IPS-18a (cell line): ENCODE results near the gene RNF152.
"Not testable (repeated sequence)": the region's sequence is repeated elsewhere in the genome, so short reads cannot be mapped to it uniquely, and the experiment has no call there.

Experiments
- H3K27ac ChIP-seq: one replicate; pipeline ENCODE4 v1.5.1; 2013; ENCODE audit warnings: low read length
- H3K27me3 ChIP-seq: one replicate; pipeline ENCODE4 v1.6.1; 2013; ENCODE audit warnings: mild to moderate bottlenecking, low read length; ENCODE audit not compliant: control insufficient read depth, insufficient read depth
- H3K36me3 ChIP-seq: one replicate; pipeline ENCODE4 v1.6.1; 2013; ENCODE audit warnings: low read depth, low read length; ENCODE audit not compliant: control insufficient read depth
- H3K4me1 ChIP-seq: one replicate; pipeline ENCODE4 v1.6.1; 2013; ENCODE audit warnings: low read depth, low read length; ENCODE audit not compliant: control insufficient read depth
- H3K4me3 ChIP-seq: one replicate; pipeline ENCODE4 v1.5.1; 2013; ENCODE audit warnings: low read length
- H3K9ac ChIP-seq: one replicate; pipeline ENCODE4 v1.6.1; 2013; ENCODE audit warnings: mild to moderate bottlenecking, low read length, moderate library complexity
- H3K9me3 ChIP-seq: one replicate; pipeline ENCODE4 v1.6.1; 2013; ENCODE audit warnings: low read depth, low read length; ENCODE audit not compliant: control insufficient read depth

Gene RNF152

DNA sequence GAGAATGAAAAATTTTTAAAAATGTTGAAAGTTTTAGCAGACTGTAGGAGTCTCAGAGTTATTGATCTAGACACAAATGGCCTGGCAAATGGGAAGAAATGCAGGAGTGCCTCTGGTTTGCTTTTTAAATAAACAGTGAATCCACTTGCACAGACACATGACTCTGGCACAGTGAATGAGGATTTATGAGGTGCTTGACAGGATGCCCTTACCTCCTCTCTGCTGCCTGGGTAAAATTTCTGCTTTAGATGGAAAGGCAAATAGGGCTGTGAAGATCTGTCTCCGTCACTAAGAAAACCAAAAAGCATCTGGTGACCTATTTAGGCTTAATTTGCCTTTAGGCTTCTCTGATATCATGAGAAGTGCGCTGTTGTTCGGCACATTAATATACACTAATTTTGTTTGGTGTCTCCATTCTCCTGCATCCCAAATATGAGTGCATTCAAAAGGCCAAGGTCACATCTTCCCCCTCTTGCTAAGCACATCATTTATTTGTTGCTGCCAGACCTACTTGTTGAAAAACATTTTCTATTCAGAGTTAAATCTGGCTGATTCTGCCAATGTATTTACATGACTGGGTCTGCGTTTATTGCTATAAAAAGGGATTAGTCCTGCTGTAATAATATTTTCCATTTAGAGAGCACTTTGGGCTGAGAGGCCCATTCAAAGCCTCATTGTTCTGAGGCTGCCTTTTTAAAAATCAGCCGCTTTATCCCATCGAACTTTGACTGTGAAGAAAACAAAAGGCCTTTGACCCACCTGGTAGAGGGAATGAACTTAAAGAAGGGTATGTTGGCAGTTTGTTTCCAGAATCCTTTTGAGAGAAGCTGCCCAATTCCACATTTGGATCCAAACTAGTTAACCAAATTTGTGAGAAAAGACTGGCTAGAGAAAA lies 94.9 kb downstream of the RNF152 start:
- Histone ChIP-seq H3K9me3 (no peaks in the 10 kb centered on the region), H3K27me3 (no peaks in the 10 kb centered on the region)

DNA sequence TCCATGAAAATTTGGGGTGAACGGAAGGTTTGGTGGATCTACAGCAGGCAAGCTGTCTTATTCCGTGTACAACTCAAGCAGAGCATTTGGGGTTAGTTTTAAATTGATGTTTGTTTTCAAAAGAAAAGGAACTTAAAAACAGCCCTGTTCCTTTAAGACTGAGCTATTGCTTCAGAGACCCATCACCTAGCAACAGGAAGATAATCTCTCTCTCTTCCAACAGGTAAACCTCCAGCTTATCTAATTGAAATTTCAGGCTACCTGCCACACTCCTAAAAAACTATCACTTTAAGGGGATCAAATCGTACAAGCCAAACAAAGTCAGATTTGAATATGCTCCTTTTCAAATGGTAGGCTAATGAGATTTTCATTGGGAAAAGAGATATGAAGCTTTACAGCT lies 101.8 kb downstream of the RNF152 start:
- H3K4me3 ChIP-seq, result no peak overlapping the region
- H3K9ac ChIP-seq, result no peak overlapping the region
- H3K9me3 ChIP-seq, result peaks cover 5% of the 10 kb centered on the region
- H3K27me3 ChIP-seq, result no peaks in the 10 kb centered on the region
- H3K27ac ChIP-seq, result no peak overlapping the region
- H3K4me1 ChIP-seq, result no peaks in the 10 kb centered on the region
- H3K36me3 ChIP-seq, result no peaks in the 10 kb centered on the region

More for the DNA sequence above, 94.9 kb downstream of the RNF152 start:
- no peak overlapping the region for H3K4me3 ChIP-seq
- H3K36me3 ChIP-seq, result no peaks in the 10 kb centered on the region
- H3K4me1 ChIP-seq, result peaks cover 3% of the 10 kb centered on the region
- H3K9ac ChIP-seq, result no peak overlapping the region
- no peak overlapping the region for H3K27ac ChIP-seq

DNA sequence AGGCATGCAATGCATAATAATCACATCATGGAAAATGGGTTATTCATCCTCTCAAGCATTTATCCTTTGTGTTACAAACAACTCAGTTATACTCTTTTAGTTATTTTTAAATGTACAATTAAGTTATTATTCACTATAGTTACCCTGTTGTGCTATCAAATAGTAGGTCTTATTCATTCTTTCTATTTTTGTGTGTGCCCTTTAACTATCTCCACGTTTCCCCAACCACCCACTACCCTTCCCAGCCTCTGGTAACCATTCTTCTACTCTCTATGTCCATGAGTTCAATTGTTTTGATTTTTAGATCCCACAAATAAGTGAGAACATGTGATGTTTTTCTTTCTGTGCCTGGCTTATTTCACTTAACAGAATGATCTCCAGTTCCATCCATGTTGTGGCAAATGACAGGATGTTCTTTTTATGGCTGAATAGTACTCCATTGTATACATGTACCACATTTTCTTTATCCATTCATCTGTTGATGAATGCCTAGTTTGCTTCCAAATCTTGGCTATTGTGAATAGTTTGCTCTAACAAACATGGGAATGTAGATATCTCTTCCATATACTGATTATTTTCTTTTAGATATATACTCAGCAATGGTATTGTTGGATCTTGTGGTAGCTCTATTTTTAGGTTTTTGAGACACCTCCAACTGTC lies 105.7 kb downstream of the RNF152 start:
- not testable (repeated sequence) for H3K9me3 ChIP-seq, H3K9ac ChIP-seq

DNA sequence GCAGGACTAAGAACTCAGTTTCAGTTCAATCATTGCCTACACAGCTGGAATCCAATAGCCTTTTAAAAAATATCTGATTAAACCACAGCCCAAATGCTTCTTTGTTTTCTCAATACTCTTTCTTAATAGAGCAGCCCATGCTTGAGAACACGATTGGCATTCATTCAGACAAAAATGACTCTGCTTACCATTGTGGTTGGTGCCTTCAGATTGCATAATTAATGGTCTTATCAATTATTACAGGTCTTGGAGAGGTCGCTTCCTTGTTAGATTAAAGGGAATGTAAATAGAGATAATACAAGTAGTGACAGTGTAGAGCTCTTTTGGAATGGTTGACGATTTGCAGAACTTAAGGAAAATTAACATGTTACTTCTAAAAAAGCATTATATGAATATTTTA lies 107.2 kb downstream of the RNF152 start:
- no peak overlapping the region for H3K4me3 ChIP-seq
- H3K9me3 ChIP-seq, result peaks cover 5% of the 10 kb centered on the region
- no peak overlapping the region for H3K9ac ChIP-seq
- H3K36me3 ChIP-seq, result no peaks in the 10 kb centered on the region
- no peak overlapping the region for H3K27ac ChIP-seq
- no peaks in the 10 kb centered on the region for H3K27me3 ChIP-seq
- H3K4me1 ChIP-seq, result no peaks in the 10 kb centered on the region

More for the DNA sequence above, 105.7 kb downstream of the RNF152 start:
- not testable (repeated sequence) for H3K4me1 ChIP-seq, H3K4me3 ChIP-seq, H3K36me3 ChIP-seq, H3K27me3 ChIP-seq, H3K27ac ChIP-seq

DNA sequence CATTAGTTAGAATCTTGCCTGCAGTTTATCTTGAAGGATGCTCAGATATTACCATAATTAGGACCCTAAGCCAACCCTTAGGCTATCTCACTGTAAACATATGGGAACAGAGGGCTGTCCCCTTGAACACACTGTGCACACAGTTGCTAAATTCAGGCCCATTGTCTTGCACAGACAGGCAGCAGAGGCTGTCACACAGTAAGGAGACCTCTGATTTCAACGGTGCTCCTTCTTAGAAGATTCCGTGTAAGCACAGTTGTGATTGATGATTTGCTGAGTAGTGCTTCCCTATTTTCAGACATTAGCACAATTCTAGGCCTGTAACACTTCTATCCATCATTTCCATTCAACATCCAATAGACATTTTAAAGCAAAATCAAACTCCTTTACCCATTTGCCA lies 108.0 kb downstream of the RNF152 start:
- H3K27me3 ChIP-seq, result no peaks in the 10 kb centered on the region

DNA sequence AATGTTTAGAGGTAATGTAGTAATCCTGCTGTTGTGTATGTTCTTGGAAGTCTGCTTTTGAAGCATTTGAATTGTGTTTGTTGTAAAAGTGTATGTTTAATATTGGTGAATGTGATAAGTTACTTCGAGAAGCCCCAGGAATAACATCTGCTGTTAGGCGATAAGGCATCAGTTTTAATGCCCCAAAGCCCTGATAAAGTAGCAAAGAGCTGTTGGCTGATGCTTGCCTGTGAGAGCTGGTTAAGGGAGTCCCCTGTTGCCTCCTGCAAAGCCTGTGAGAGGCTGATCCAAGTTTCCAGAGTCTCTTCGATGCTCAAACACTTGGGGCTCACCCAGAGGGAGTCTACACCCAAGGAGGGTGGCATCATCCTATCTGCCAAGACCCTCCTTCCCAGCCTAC lies 110.3 kb downstream of the RNF152 start:
- no peak overlapping the region for H3K4me3 ChIP-seq
- H3K4me1 ChIP-seq, result no peaks in the 10 kb centered on the region
- no peak overlapping the region for H3K27ac ChIP-seq
- no peaks in the 10 kb centered on the region for H3K27me3 ChIP-seq
- no peaks in the 10 kb centered on the region for H3K36me3 ChIP-seq
- H3K9me3 ChIP-seq, result no peaks in the 10 kb centered on the region
- H3K9ac ChIP-seq, result no peak overlapping the region

More for the DNA sequence above, 108.0 kb downstream of the RNF152 start:
- H3K9me3 ChIP-seq, result peaks cover 5% of the 10 kb centered on the region
- H3K9ac ChIP-seq, result no peak overlapping the region
- no peaks in the 10 kb centered on the region for H3K36me3 ChIP-seq
- H3K4me3 ChIP-seq, result no peak overlapping the region
- no peak overlapping the region for H3K27ac ChIP-seq
- H3K4me1 ChIP-seq, result no peaks in the 10 kb centered on the region

DNA sequence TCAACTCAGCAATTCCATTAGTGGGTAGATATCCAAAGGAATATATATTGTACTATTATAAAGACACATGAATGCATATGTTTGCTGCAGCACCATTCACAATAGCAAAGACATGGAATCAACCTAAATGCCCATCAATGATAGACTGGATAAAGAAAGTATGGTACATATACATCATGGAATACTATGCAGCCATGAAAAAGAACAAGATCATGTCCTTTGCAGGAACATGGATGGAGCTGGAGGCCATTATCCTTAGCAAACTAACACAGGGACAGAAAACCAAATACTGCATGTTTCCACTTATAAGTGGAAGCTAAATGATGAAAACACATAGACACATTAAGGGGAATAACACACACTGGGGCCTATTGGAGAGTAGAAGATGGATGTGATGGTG lies 116.6 kb downstream of the RNF152 start:
- H3K9ac ChIP-seq, H3K9me3 ChIP-seq, H3K27me3 ChIP-seq, H3K27ac ChIP-seq, H3K4me1 ChIP-seq, H3K36me3 ChIP-seq, H3K4me3 ChIP-seq: not testable (repeated sequence)

DNA sequence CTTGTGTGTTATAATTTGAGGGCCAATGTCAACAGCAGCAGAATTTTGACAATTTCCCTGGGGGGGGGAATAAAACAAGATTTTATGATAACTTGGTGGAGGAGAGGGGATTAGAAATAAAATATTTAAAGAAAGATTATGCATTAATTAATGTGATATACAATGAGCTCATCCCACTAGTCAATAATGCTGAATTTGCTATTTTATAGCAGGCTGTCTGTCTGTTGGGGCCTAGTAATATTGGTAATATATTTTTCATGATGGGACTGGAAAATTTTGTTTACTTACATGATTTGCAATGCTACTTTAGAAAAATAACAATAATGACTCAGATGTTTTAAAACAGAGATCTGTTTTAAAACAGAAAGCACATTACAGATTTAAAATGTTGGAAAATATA lies 118.0 kb downstream of the RNF152 start:
- Histone ChIP-seq H3K36me3 (no peaks in the 10 kb centered on the region), H3K4me1 (no peaks in the 10 kb centered on the region), H3K27ac (no peak overlapping the region), H3K9ac (no peak overlapping the region), H3K27me3 (no peaks in the 10 kb centered on the region), H3K4me3 (no peak overlapping the region), H3K9me3 (no peaks in the 10 kb centered on the region)

DNA sequence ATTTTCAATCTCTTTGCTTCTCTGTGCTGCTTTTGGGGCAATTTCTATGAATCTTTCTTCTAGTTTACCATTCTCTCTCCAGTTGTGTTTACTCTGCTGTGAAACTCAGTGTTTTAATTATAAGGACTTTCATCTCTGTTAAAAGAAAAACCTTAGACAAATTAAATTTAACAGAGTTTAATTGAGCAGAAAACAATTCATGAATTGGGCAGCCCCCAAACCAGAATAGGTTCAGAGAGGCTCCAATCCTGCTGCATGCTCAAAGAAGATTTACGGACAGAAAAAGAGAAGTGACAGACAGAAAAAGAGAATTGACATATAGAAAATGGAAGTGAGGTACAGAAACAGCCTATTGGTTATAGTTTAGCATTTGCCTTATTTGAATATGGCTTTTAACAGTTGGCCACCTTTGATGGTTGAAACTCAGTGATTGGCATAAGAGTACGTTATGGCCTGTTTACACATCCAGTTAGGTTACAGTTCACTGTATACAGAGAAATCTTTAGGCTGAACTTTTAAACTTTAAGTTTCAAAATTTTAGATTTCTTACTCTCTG lies 120.4 kb downstream of the RNF152 start:
- Histone ChIP-seq H3K4me1 (no peaks in the 10 kb centered on the region), H3K27ac (no peak overlapping the region), H3K4me3 (no peak overlapping the region), H3K9ac (no peak overlapping the region), H3K9me3 (no peaks in the 10 kb centered on the region), H3K27me3 (no peaks in the 10 kb centered on the region), H3K36me3 (no peaks in the 10 kb centered on the region)

DNA sequence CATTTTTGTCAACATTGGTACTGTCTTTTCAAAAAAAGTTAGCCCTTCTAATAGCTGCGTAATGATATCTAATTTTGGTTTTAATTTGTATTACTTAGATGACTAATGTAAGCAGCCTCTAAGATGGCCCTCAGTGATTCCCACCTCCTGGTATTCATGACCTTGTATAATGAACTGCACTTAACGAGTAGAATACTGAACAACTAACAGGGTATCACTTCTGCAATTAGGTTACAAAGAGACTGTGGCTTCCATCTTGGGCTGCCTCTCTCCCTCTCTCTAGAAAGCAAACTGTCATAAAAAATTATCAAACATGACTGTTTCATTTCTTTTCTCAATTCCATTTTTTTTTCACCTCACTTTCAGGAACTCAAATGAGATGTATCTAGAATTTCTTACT lies 120.9 kb downstream of the RNF152 start:
- Histone ChIP-seq H3K27ac (no peak overlapping the region), H3K9me3 (no peaks in the 10 kb centered on the region), H3K4me1 (no peaks in the 10 kb centered on the region), H3K36me3 (no peaks in the 10 kb centered on the region), H3K27me3 (no peaks in the 10 kb centered on the region), H3K9ac (no peak overlapping the region), H3K4me3 (no peak overlapping the region)

DNA sequence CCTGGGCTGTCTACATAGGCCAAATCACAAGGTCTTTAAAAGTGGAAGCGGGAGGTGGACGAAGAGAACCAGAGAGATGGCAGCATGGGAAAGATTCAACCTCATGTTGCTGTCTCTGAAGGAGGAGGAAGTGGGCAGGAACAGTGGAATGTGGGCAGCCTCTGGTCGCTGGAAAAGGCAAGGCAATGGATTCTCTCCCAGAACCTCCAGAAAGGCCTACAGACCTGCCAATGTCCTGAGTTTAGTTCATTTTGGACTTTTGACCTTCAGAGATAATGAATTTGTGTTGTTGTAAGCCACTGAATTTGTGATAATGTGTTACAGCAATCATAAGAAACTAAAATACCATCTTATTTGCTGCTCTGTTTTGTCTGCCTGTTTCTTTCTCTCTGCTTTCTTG lies 122.5 kb downstream of the RNF152 start:
- Histone ChIP-seq H3K4me3 (no peak overlapping the region), H3K9me3 (no peaks in the 10 kb centered on the region), H3K36me3 (no peaks in the 10 kb centered on the region), H3K9ac (no peak overlapping the region), H3K4me1 (no peaks in the 10 kb centered on the region), H3K27me3 (no peaks in the 10 kb centered on the region), H3K27ac (no peak overlapping the region)
